Measurements from ENCODE around the gene FAM168A. TPM values are rescaled to one million over a fixed set of nuclear protein-coding genes. Genes with fewer than 3 reads are reported as not detected.

FAM168A gene
- total and polyA plus RNA-seq, 10 of the 15 experiments (the other 5 are each of a cell fraction or from before 2014, with no cell fraction given), result 1.7 to 20.0 (median 10.0) TPM

GRCh38 chr11:73379189-73379880 lies 218.6 kb downstream of the FAM168A start (continued):
- no peak for TF ChIP-seq FOS (IDR thresholded peaks at IDR 0.05; ENCODE audit: borderline replicate concordance, extremely low read depth, insufficient read length)
- TF ChIP-seq ZNF687 (IDR thresholded peaks at IDR 0.05), result no peak
- TF ChIP-seq NFXL1 (IDR thresholded peaks at IDR 0.05; ENCODE audit: borderline replicate concordance), result no peak
- TF ChIP-seq MXI1 (IDR thresholded peaks at IDR 0.05; ENCODE audit: low read depth, low read length), result no peak
- no peak for TF ChIP-seq RB1 (IDR thresholded peaks at IDR 0.05; ENCODE audit: borderline replicate concordance)
- peak in 1 of 2 experiments; percentile 12; a peak in 1 of 4 replicates for TF ChIP-seq IKZF2 (IDR thresholded peaks at IDR 0.05)
- TF ChIP-seq BHLHE40 (IDR thresholded peaks at IDR 0.05; ENCODE audit: borderline replicate concordance in 1 of 2, low read depth in 2 of 2, low read length in 1 of 2), result peak in 1 of 2 experiments; percentile 22; a peak in 1 of 4 replicates
- peak; percentile 34 for TF ChIP-seq MEF2B (IDR thresholded peaks at IDR 0.05; ENCODE audit: partially characterized antibody, poor library complexity, severe bottlenecking)
- TF ChIP-seq HDAC6 (IDR thresholded peaks at IDR 0.05; ENCODE audit: unreplicated experiment), result no peak
- no peak for TF ChIP-seq SMAD5 (IDR thresholded peaks at IDR 0.05; ENCODE audit: low read depth)
- TF ChIP-seq ZBTB40 (IDR thresholded peaks at IDR 0.05; ENCODE audit: borderline replicate concordance), result no peak
- no peak for TF ChIP-seq IRF3 (IDR thresholded peaks at IDR 0.05)
